GM19324 (cell line): ENCODE measurements around the gene PRELID1.
"Not testable (repeated sequence)": the region's sequence is repeated elsewhere in the genome, so short reads cannot be mapped to it uniquely, and the experiment has no call there.

Experiments used
- ATAC-seq: cut with Tn5 transposase; IDR thresholded peaks from one replicate; pipeline ENCODE4 v1.9.1; 2021; ENCODE audit warnings: mild to moderate bottlenecking, moderate library complexity; ENCODE audit not compliant: unreplicated experiment, low FRiP score

PRELID1 gene

GRCh38 chr5:177333420-177334154 lies 30.0 kb downstream of the PRELID1 start:
- ATAC-seq: no peak

- no peak for ATAC-seq
Measured at GRCh38 chr5:177334155-177334551, 30.6 kb downstream of the PRELID1 start.

GRCh38 chr5:177334781-177335700 lies 31.4 kb downstream of the PRELID1 start:
- no peak for ATAC-seq

GRCh38 chr5:177335701-177336065 lies 32.1 kb downstream of the PRELID1 start:
- ATAC-seq: no peak

GRCh38 chr5:177336112-177336511 lies 32.5 kb downstream of the PRELID1 start:
- ATAC-seq: no peak

GRCh38 chr5:177336603-177337494 lies 33.2 kb downstream of the PRELID1 start:
- no peak for ATAC-seq

GRCh38 chr5:177338251-177339106 lies 34.9 kb downstream of the PRELID1 start:
- no peak for ATAC-seq

- no peak for ATAC-seq
Measured at GRCh38 chr5:177339107-177339638, 35.6 kb downstream of the PRELID1 start.

GRCh38 chr5:177343000-177343399 lies 39.4 kb downstream of the PRELID1 start:
- not testable (repeated sequence) for ATAC-seq

- ATAC-seq: no peak
Measured at GRCh38 chr5:177343777-177344176, 40.2 kb downstream of the PRELID1 start.

GRCh38 chr5:177344891-177345290 lies 41.3 kb downstream of the PRELID1 start:
- no peak for ATAC-seq

- ATAC-seq: no peak
Measured at GRCh38 chr5:177346820-177347219, 43.2 kb downstream of the PRELID1 start.

GRCh38 chr5:177347699-177348098 lies 44.1 kb downstream of the PRELID1 start:
- no peak for ATAC-seq

- no peak for ATAC-seq
Measured at GRCh38 chr5:177349362-177349647, 45.7 kb downstream of the PRELID1 start.

- no peak for ATAC-seq
Measured at GRCh38 chr5:177349762-177350161, 46.2 kb downstream of the PRELID1 start.

- ATAC-seq: no peak
Measured at GRCh38 chr5:177350776-177351391, 47.3 kb downstream of the PRELID1 start.

- ATAC-seq: peak; percentile 95
Measured at GRCh38 chr5:177351392-177352329, 48.1 kb downstream of the PRELID1 start, which contains the start of gene LMAN2. LMAN2 (minus strand) TSS chr5:177351668; CDS start chr5:177351647, 21 bp downstream.

GRCh38 chr5:177353093-177353492 lies 49.5 kb downstream of the PRELID1 start:
- ATAC-seq: no peak
